DMS114 treated with DMSO at 0.1 percent for 48 hours (cell line): ENCODE data around the gene RSAD2.
A peak's percentile ranks its signal among the peaks of the same experiment; 100 is the strongest.

Experiments used
- DNase-seq: peaks from one replicate; lab custom pipeline; 2025; ENCODE audit not compliant: unreplicated experiment; lab: John Stamatoyannopoulos, UW

The RSAD2 gene

GRCh38 chr2:6864231-6864754, 13.3 kb upstream of the RSAD2 start:
- no peak for DNase-seq

GRCh38 chr2:6864923-6865345, 12.6 kb upstream of the RSAD2 start:
- no peak for DNase-seq

- no peak for DNase-seq
Observed at GRCh38 chr2:6865346-6866274, 12.0 kb upstream of the RSAD2 start, which contains the start of gene CMPK2. CMPK2 (minus strand) TSS chr2:6865907; CDS start chr2:6865696, 211 bp downstream.

GRCh38 chr2:6866275-6866671, 11.3 kb upstream of the RSAD2 start:
- DNase-seq = no peak

- DNase-seq = no peak
Observed at GRCh38 chr2:6866982-6867381, 10.6 kb upstream of the RSAD2 start.

- no peak for DNase-seq
Observed at GRCh38 chr2:6872394-6872793, 5.2 kb upstream of the RSAD2 start.

GRCh38 chr2:6874032-6874431, 3.5 kb upstream of the RSAD2 start:
- DNase-seq = no peak

GRCh38 chr2:6876309-6876708, 1.3 kb upstream of the RSAD2 start:
- DNase-seq = no peak

GRCh38 chr2:6878549-6878948, 972 bp downstream of the RSAD2 start:
- DNase-seq = no peak

- no peak for DNase-seq
Observed at GRCh38 chr2:6879011-6879410, 1.4 kb downstream of the RSAD2 start.

GRCh38 chr2:6880200-6880733, 2.7 kb downstream of the RSAD2 start:
- DNase-seq = no peak

GRCh38 chr2:6881046-6881445, 3.5 kb downstream of the RSAD2 start:
- no peak for DNase-seq

GRCh38 chr2:6881516-6881915, 3.9 kb downstream of the RSAD2 start:
- no peak for DNase-seq

- DNase-seq = no peak
Observed at GRCh38 chr2:6883448-6884122, 6.0 kb downstream of the RSAD2 start.

GRCh38 chr2:6885551-6885950, 8.0 kb downstream of the RSAD2 start:
- DNase-seq = no peak

GRCh38 chr2:6885968-6886367, 8.4 kb downstream of the RSAD2 start:
- DNase-seq = no peak

GRCh38 chr2:6887751-6888192, 10.2 kb downstream of the RSAD2 start:
- no peak for DNase-seq

GRCh38 chr2:6888724-6889123, 11.1 kb downstream of the RSAD2 start:
- DNase-seq = no peak

- no peak for DNase-seq
Observed at GRCh38 chr2:6893876-6894482, 16.4 kb downstream of the RSAD2 start.

- peak; percentile 19 for DNase-seq
Observed at GRCh38 chr2:6896930-6897759, 19.6 kb downstream of the RSAD2 start.
